Hematopoietic multipotent progenitor cell (in vitro differentiated cells): ENCODE results near the gene KLHL14. TPM values are rescaled to one million over a fixed set of nuclear protein-coding genes. Genes with fewer than 3 reads are reported as not detected.
A peak's percentile ranks its signal among the peaks of the same experiment; 100 is the strongest.

ENCODE experiments used
- DNase-seq, 3 donors: peaks; one replicate each; pipeline ENCODE4 v3.0.0-alpha.2; 2011 to 2015; ENCODE audit warnings: low read depth in 2 of 3, low spot score in 2 of 3
- total RNA-seq: library from RNA; depleted of rRNA; stranded (reverse); fragments of >200 nt; gene quantifications from one replicate; pipeline ENCODE4 v1.2.3, GENCODE V29; 2012

KLHL14 gene
- total RNA-seq, 1 donor = 0.27 TPM

DNA sequence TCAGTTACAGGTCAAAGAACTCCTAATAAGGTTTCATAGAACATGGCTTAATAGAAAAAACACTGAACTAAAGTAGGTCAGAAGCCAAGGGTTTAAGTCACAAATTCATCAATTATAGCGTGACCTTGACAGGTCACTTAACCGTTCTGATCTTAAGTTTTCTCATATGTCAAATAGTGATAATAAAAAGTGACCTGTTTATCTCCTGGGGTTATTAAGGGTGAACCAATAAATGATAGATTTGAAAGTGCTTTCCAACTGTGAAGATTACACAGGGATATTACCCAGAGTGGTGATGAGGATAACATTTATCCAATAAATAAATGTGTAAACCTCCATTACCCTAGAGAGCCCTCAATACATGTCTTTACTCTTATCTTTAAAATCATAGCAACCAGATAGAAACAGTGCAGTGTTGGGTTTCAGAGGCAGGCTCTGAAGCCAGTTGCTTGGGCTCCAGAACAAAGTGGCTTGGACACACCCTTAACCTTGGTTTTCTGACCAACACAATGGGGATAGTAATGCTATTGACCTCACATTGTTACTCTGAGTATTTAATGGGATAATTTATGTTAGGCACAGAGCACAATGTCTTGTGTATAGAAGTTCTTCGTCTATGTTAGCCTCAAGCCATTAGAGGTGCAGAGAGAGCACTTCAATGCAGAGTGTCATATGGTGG, 48.6 kb downstream of the KLHL14 start:
- no peak for DNase-seq

DNA sequence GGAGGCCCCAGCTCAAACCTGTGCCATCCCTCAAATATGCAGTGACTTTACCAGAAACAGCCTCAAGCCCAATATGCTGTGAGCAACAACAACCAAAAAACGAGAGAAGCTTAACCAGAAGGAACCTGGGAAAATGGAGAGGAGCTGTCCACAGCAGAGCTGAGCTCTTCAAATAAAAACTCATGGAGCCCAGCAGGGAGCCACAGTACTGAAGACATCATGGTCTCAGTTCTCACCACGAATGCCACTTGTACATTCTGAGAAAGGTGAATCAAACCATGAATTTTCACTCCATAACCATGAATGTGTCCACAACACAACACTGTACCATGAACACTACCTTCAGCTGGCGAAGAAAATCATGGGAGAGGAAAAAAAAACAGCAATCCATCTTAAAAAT, 50.5 kb downstream of the KLHL14 start:
- DNase-seq = no peak

DNA sequence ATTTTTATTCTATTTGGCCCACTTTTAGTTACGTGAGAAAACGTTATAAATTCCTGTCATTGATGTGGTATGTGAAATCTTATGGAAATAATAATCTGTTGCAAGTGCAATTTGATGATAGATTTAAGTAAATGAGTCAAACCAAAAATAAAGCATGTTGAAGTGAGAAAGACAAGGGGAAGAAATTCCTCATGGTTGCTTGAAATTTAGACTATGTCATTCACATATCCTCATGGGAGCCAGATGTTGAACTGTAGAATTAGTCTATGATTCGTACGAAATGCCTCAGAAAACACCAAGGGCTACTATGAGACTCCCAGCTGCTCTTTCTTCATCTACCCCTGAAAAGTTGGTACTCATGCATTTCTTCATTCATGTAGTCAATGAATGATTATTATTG, 55.7 kb downstream of the KLHL14 start:
- no peak for DNase-seq

DNA sequence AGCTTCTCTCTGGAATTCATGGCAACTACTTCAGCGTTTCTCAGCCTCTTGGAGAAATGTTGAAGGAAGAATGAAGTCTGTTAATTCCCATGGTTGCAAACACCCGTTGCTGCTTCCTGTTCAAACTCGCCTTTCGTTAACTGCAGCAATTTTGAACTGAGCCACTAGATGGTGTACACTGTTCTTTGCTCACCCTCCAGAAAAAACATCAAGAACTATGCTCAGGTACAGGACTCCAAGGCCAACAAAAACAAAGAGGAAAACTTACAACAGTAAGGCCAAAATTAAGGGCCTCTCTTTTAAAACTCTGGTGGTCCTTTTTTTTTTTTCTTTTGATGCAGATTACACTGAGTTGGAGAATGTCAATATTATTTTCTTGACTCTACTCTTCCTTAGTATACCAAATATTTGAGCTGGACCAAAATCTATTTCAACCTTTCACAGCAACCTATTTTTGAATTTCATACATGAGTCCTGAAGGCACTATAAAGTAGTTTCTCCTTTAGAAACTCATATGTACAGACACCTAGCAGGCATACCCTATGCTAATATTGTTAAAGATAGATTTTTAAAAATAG, 58.2 kb downstream of the KLHL14 start:
- DNase-seq = peak in 2 of 3 donors; percentile 40 to 73

DNA sequence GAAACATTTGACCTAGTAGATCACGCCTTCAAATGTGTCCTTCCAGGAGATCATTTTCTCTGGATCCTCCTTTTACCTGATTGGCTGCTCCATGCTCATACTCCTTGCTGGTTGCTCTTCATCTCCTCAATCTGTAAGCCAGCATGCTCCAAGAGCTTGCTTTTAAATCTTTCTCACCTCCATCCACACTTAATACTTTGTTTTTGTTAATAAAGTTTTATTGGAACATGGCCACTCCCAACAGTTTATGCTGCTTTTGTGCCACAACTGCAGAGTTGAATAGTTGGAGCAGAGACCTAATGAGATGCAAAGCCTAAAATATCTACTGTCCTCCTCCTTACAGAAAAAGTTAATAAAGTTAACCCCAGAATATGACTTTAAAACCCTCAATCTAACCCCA, 60.0 kb downstream of the KLHL14 start:
- no peak for DNase-seq

DNA sequence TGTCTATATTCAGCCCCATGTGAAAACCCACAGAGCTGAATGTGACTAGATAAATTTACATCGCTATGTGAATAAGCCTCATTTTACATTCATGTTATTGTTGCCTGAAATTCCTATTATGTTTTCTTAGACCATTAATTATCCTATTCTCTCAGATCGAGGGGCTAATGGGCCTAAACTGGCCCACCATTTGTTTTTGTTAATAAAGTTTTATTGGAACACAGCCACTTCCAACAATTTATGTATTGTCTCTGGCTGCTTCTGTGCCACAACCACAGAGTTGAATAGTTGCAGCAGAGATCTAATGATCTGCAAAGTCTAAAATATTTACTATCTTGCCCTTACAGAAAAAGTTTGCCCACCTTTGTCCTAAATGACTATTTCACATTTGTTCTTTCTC, 61.0 kb downstream of the KLHL14 start:
- no peak for DNase-seq

DNA sequence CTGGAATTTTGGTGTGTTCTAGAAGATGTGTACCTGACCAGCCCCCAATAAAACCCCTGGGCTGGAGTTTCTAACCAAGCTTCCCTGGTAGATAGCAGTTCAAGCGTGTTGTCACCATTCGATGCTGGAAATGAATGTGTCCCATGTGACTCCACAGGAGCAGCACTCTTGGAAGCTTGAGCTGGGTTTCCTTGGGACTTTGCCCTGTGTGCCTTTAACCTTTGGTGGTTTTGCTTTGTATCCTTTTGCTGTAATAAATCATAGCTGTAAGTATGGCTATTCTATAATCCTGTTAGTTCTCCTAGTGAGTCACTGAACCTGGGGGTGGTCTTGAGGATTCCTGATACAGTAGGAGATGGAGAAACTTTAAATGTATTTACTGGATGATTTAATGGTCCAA, 65.2 kb downstream of the KLHL14 start:
- DNase-seq = no peak

DNA sequence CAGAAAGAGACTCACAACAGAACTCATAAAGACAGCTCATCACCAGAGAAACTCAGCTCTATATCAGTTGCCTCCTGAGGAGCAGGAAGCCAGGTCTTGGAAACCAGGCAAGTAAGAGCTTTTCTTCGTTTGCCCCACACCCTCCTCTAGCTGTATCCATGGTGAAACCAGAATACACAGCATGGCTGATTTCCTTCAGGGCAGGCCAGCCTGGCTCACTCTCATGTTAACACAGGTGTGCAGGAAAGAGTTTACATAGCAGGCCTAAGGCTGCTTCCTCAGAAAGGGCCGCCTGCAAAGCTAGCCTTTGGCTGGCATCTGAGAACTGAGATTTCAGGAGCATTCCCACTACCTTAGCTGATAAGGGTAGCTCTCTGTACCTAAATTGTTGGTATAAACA, 65.7 kb downstream of the KLHL14 start:
- no peak for DNase-seq

DNA sequence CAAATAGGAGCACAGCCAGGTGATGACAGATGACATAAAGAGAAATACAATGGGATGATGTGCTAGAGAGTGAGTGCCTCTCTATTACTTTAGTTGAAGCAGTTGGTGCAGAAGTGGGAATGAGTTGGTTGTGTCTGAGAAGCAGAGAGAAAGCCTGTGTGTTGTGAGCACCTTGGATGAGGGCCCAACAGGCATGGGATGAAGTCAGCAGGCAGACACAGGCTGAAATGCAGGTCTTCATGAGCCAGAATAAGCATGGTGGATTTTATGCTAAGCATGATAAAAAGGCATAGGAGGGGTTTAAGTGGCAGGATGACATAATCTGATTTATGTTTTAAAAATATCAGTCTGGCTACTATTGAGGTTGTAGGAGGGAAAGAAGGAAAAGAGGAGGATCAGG, 71.5 kb downstream of the KLHL14 start:
- no peak for DNase-seq

DNA sequence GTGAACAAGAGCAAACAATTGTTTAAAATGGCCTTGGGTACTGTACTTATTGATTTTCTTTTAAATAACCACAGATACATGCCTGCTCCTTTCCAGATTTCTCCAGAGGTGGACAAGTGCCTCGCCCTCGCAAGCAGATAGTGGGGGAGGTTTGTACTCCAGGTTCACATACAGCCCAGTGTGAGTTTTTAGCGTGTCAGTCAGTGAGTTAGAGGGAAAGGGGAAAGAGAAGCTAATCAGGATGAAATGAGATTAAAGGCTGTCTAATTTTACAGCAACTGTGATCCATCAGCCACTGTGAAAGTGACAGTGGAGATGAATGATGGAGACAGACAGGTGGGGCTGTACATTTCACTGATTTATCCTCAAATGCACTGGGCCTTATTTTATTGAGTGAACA, 74.7 kb downstream of the KLHL14 start:
- DNase-seq = no peak

DNA sequence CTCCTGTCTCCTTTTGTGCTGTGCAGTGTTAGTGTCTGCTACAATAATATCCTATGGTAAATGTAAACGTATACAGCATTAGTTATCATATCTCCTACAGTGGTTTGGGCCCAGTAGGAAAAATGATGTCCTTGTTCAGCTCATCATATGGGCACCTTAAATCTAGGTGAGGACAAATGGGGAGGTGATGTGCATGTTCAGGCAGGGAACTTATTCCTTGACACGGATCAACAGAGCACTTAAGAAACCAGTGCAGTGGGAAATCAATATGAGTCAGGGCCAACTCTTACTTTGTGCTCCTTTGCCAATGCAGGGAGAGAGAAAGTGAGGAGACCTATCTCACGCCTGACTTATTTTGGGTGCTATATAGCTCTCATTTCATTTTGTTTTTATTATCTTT, 76.4 kb downstream of the KLHL14 start:
- DNase-seq = no peak

DNA sequence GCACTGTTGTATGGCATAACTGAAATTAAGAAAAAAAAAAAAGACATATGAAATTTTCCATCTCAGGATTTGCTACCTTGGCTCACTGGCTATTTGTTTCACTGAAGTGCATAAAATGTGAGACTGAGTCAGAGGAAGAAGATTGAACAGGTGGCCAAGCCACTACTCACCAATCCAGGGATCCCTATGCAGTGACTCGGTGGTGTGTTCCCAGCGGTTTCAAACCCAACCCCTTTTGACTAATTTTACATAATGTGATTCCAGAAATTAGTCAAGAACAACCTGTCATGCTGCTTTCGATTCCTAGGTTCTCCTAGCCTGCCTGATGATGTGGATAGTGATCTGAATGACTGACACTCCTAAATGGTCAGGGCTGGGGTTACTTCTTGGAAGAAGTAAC, 77.3 kb downstream of the KLHL14 start:
- DNase-seq = no peak

DNA sequence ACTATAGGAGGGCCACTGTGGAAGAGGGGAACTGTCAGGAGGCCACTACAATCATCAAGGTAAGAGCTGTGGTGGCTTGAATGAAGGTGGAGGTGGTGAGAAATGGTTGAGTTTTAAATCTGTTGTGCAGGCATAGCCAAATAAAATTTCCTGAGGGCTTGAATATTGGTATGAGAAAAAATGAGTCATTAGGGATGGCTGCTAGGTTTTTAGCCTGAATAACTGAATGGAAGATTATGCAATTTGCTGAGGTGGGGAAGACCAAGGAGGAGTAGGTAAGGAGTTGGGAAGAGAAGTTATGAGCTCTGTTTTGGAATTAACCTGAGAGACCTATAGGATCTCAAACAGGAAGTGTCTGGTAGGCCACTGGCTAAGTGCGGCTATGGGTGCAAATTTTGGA, 84.0 kb downstream of the KLHL14 start:
- no peak for DNase-seq

DNA sequence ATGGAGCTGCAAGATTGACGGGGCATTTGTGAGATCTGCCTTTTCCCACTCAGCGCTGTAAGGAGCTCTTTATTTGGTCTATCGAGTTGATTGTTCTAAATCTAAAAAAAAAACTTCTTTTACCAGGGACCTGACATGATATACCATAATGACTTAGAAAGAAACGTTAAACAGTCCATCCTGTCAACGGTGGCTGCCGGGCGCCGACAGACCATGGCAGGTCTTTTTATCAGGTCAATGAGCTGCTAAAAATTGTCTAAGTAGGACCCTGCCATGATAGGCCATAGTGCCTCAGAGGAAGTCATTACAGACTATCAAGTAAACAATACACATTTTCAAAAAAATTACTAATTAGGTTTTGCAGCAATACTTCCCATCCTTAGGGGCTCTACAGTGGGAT, 87.9 kb downstream of the KLHL14 start:
- no peak for DNase-seq

DNA sequence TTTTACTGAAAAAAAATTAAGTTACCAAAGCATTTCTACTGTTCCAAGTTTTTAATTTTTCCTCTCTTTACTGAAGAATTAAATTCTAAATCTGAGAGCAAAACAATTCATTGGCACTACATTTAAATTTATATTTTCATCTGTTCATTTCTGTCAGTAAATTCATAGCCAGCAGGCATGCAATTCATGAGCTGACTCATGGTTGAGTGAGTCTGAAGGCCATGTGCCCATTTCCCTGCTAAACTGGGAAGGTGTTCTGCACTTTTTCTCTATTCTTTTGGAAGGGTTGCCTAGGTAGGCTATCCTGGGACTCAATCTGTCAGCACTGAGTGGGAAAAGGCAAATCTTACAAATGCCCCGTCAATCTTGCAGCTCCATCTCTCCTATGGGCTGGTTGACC, 88.7 kb downstream of the KLHL14 start:
- DNase-seq = no peak

DNA sequence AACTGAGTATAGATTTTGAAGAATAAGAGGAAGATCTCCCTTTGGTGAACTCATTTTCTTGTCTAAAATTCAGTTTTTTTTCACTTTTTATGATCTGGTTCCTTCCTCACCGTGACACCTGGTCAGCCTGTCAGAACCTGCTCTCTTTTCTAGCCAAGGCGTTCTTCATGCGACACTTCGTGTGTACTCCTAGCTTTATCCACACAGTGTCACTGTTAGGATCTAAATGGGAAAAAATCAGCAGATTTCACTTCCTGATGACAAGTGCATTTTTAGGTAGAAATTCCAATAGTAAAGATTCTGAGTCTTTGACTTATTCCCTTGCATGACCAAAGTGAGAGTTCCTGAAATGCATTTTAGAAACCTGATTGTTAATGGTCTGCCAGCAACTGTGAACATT, 89.8 kb downstream of the KLHL14 start:
- no peak for DNase-seq

DNA sequence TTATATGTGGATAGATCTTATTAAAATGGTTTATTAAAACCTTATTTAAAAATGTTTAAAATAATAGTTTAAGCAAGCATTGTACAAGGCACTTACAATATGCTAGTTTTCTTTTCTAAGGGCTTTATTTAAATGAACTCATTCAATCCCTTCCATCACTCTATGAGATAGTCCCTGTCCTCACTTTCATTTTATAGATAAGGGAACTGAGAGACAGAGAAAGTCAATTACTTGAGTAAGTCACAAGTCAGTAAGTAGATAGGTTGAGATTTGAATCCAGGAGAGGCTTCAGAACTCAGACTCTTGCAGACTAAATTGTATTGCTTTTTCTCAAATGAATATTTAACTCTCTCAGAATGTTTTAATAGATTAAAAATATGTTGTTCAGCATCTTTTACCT, 95.2 kb downstream of the KLHL14 start:
- no peak for DNase-seq

DNA sequence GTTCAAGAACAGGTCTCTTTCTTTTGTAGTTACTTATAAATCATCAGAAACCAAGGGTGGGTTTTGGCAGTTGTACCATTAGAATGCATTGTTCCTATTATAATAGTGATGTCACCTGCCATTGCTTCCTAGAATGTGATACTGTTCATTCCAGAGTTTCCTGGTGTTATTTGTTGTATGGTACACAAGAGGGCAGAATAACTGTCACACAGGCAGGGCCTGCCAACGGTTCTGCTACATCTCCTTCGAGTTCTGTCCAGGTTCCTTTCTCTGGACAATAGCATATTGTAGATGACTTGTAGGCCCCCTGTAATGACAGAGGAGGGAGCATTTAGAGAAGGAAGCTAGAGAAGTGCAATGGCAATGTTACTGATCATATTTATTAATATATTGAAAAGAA, 98.3 kb downstream of the KLHL14 start:
- DNase-seq = no peak

DNA sequence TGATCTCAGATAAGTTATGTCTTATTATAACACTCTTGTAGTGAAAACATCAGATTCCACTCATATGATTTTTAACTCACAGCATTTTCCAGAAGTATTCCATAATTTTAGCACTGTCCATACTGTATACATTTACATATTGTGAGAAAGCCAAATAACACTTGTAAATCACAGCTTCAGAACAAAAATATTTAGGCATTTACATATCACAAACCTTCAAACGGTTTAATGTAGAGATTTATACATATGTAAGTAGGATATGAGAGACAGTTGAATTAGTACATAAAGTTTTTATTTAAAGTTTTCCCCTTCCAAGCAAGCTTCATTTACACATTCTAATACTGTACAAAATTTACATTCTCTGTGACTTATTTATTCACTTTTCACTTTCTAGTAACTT, 100.4 kb downstream of the KLHL14 start:
- no peak for DNase-seq

DNA sequence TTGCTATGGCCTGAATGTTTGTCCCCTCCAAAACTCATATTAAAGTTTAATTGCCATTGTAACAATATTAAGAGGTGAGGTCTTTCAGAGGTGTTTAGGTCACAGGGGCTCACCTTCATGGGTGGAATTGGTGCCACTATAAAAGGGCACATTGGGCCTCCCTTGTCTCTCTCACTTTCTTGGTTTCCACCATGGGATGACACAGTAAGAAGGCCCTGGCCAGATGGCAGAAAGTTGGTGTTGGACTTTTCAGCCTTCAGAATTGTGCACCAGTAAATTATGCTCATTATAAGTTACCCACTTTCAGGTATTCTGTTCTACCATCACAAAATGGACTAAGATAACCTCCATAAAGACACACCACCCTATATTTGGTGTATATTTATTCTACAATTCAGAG, 102.1 kb downstream of the KLHL14 start:
- no peak for DNase-seq

DNA sequence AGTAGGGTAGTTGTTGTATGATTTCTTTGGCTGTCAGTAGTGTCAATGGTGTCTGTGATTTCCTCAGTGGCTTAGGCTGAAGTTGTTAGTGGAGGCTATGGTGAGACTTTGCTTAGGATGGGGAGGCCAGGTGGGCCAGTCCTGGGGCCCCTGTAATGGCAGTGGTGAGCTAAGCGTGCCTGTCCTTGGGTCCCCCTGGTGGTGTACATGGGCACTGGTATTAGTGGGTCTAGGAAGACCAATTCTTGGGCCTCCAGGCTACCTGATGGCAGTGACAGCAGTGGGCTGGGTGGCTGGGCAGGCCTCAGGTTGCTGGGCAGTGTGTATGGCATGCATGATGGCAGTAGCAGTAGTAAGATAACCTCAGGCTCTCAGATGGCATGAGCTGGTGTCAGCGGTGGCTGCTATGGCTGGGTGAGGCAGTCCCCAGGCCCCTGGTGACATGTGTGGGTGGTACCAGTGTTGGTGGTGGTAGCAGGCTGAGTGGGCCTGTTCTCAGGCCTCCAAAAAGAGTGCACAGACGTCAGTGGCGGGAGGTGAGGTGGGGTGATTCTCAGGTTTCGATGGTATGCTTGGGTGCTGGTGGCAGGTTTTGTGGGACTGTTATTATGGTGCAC, 103.2 kb downstream of the KLHL14 start:
- DNase-seq = no peak

DNA sequence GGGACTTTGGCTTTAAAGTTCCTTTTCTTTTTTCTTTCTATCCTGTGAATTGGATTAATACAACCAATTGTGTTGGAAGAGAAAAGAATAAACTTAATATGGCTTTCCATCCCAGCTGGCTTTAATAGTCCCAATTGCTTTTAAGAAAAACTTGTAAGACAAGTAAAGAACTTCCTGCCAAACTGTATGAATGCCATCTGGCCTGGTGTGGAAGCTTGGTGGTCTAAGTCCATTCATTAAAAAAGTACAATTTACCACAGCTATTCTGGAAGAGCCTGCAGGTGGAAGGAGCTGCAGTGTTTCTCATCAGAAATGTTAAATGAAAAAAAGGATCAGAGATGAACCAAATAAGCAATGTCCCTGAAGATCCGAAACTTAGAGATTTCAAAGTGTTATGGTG, 103.9 kb downstream of the KLHL14 start:
- no peak for DNase-seq
